Activated CD4-positive, alpha-beta memory T cell treated with anti-CD3 and anti-CD28 coated beads for 36 hours (primary cell): ENCODE data around the gene FGGY. TPM values are rescaled to one million over a fixed set of nuclear protein-coding genes. Genes with fewer than 3 reads are reported as not detected.

Experiments
- CTCF ChIA-PET: fragments of 350-600 bp; sonication (Branson Sonifier 250); formaldehyde crosslinking; loops from one replicate; lab custom pipeline; 2021; ENCODE audit warnings: antibody characterized with exemption, inconsistent platforms; lab: Charles Lee
- POLR2A ChIA-PET: fragments of 350-600 bp; sonication (Branson Sonifier 250); formaldehyde crosslinking; loops from one replicate; lab custom pipeline; 2021; ENCODE audit warnings: antibody characterized with exemption; lab: Charles Lee
- DNase-seq: peaks from one replicate; pipeline ENCODE4 v3.0.0-alpha.2; 2020
- H3K27ac Mint-ChIP-seq: one replicate; pipeline ENCODE4 v1.8.0; 2021; ENCODE audit warnings: mixed read lengths
- H3K27me3 Mint-ChIP-seq: one replicate; pipeline ENCODE4 v1.8.0; 2021; ENCODE audit warnings: mixed read lengths
- H3K36me3 Mint-ChIP-seq: one replicate; pipeline ENCODE4 v1.8.0; 2021; ENCODE audit warnings: mixed read lengths
- H3K4me1 Mint-ChIP-seq: one replicate; pipeline ENCODE4 v1.8.0; 2021; ENCODE audit warnings: low read depth, mixed read lengths
- H3K4me3 Mint-ChIP-seq: one replicate; pipeline ENCODE4 v1.8.0; 2021; ENCODE audit warnings: mild to moderate bottlenecking, mixed read lengths
- H3K9me3 Mint-ChIP-seq: one replicate; pipeline ENCODE4 v1.8.0; 2021; ENCODE audit warnings: mixed read lengths
- intact Hi-C: fragments of 100-400 bp; cut with micrococcal nuclease; formaldehyde crosslinking; loops from one replicate; pipeline ENCODE4 v1.15.1; 2023
- total RNA-seq, 2 experiments: library from RNA; stranded (reverse); gene quantifications; one replicate each; pipeline ENCODE4 v1.2.3, GENCODE V29; 2021

FGGY gene
- total RNA-seq, 2 experiments from 2014 or later, result 10.2 TPM

DNA sequence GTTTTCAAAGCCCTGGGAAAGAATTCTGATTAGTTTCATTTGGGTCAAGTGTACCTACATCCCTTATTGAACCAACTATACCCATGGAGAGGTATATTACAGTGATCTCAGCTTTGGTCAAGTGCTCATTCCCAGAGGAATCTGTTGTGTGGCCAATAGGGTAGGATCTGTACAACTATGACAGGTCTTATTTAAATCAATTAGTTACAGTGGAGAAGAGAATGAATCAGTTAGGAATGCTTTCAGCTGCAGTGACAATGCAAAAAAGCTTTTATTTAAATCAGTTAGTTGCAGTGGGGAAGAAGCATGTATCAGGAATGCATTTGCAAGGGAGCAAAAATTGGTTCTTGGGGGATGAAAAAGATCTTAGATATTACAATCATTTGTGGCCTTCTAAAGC lies 119.0 kb downstream of the FGGY start:
- DNase-seq, result no peak
- no peaks in the 10 kb centered on the region for H3K27me3 Mint-ChIP-seq
- no peaks in the 10 kb centered on the region for H3K36me3 Mint-ChIP-seq
- ChIA-PET POLR2A (no interaction called here), CTCF (interaction anchor here (0.8 kb wide), 1 partner anchor 344 kb away, joined by 3 read pairs; no protein-coding TSS in a partner anchor)
- no peaks in the 10 kb centered on the region for H3K9me3 Mint-ChIP-seq
- H3K4me1 Mint-ChIP-seq, result no peaks in the 10 kb centered on the region
- H3K4me3 Mint-ChIP-seq, result no peak overlapping the region
- intact Hi-C loops, result no loop called here
- H3K27ac Mint-ChIP-seq, result no peak overlapping the region

- DNase-seq, result no peak
- ChIA-PET CTCF (no interaction called here), POLR2A (no interaction called here)
- H3K4me1 Mint-ChIP-seq, result no peaks in the 10 kb centered on the region
- H3K27me3 Mint-ChIP-seq, result no peaks in the 10 kb centered on the region
- H3K4me3 Mint-ChIP-seq, result no peak overlapping the region
- H3K27ac Mint-ChIP-seq, result no peak overlapping the region
- intact Hi-C loops, result no loop called here
- no peaks in the 10 kb centered on the region for H3K36me3 Mint-ChIP-seq
- H3K9me3 Mint-ChIP-seq, result no peaks in the 10 kb centered on the region
Observed at GRCh38 chr1:59417406-59417805, 120.5 kb downstream of the FGGY start.

GRCh38 chr1:59418363-59419144 lies 121.7 kb downstream of the FGGY start:
- no peaks in the 10 kb centered on the region for H3K4me1 Mint-ChIP-seq
- CTCF ChIA-PET, result no interaction called here
- intact Hi-C loops, result no loop called here
- POLR2A ChIA-PET, result no interaction called here
- H3K27ac Mint-ChIP-seq, result no peak overlapping the region
- no peaks in the 10 kb centered on the region for H3K36me3 Mint-ChIP-seq
- no peak overlapping the region for H3K4me3 Mint-ChIP-seq
- DNase-seq, result no peak
- no peaks in the 10 kb centered on the region for H3K27me3 Mint-ChIP-seq
- no peaks in the 10 kb centered on the region for H3K9me3 Mint-ChIP-seq

DNA sequence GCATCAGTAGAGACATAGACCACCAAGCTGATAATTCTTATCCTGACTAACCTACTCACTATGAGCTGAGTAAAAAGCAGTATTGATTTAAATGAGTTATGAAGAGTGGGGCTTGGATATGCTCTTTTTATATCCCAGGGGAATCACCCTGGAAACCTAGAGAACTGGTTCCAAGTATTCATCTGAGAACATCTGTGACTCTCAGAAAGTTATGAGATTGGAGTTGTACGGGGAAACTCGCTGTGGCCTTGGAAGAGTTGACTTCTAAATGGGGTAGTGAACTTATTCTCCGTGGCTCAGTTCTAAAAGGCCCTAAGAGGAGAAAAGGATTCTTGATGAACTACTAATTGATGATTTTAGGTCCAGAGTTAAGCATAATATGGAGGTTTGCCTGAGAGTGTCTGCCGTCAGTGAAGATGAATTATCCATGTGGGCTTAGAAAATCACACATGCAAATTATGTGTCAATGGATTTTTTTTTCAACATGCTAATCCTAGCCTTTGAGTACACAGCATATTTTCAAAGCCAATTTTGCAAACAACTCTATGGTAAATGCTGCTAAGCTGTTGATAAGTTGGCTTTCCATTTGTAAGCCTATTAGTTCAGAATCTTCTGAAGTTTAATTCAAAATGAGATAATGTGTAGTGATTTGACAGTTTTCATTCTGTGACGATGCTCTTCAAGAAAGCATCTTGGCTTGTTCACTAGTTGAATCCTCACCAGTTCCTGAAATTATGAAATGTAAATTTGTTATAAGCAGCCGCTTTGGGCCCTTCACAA lies 122.7 kb downstream of the FGGY start:
- Mint-ChIP-seq H3K4me3 (no peak overlapping the region), H3K27ac (no peak overlapping the region), H3K9me3 (no peaks in the 10 kb centered on the region), H3K4me1 (no peaks in the 10 kb centered on the region), H3K36me3 (no peaks in the 10 kb centered on the region), H3K27me3 (no peaks in the 10 kb centered on the region)
- ChIA-PET CTCF (no interaction called here), POLR2A (no interaction called here)
- DNase-seq, result no peak
- intact Hi-C loops, result no loop called here

GRCh38 chr1:59421232-59421920 lies 124.5 kb downstream of the FGGY start:
- no peaks in the 10 kb centered on the region for H3K9me3 Mint-ChIP-seq
- POLR2A ChIA-PET, result no interaction called here
- no peaks in the 10 kb centered on the region for H3K36me3 Mint-ChIP-seq
- intact Hi-C loops, result no loop called here
- CTCF ChIA-PET, result no interaction called here
- H3K4me3 Mint-ChIP-seq, result no peak overlapping the region
- no peak for DNase-seq
- no peak overlapping the region for H3K27ac Mint-ChIP-seq
- H3K27me3 Mint-ChIP-seq, result no peaks in the 10 kb centered on the region
- H3K4me1 Mint-ChIP-seq, result no peaks in the 10 kb centered on the region

- no peaks in the 10 kb centered on the region for H3K27me3 Mint-ChIP-seq
- H3K36me3 Mint-ChIP-seq, result no peaks in the 10 kb centered on the region
- no peak overlapping the region for H3K27ac Mint-ChIP-seq
- H3K9me3 Mint-ChIP-seq, result no peaks in the 10 kb centered on the region
- no peak overlapping the region for H3K4me3 Mint-ChIP-seq
- intact Hi-C loops, result no loop called here
- ChIA-PET CTCF (no interaction called here), POLR2A (no interaction called here)
- no peaks in the 10 kb centered on the region for H3K4me1 Mint-ChIP-seq
- no peak for DNase-seq
Observed at GRCh38 chr1:59422921-59423575, 126.2 kb downstream of the FGGY start.

DNA sequence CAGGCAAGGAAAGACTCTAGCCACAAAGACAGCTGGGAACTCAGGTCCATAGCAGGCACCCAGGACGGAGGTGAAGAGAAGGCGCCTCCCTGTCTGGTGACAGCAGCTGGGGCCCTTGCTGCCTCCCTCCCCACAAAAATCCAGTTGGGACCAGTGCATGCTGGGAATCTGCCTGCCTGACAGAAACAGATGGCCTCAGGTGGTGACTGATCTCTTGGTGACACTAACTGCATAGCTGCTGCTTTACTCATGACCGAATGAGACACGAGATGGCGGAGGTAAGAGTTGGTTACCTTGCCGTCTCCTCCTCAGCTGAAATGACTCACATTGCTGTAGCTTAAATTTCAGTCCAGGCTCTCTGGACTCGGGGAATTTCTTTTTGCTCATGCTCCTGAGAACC lies 130.3 kb downstream of the FGGY start:
- H3K36me3 Mint-ChIP-seq, result no peaks in the 10 kb centered on the region
- H3K9me3 Mint-ChIP-seq, result no peaks in the 10 kb centered on the region
- intact Hi-C loops, result no loop called here
- no peak overlapping the region for H3K27ac Mint-ChIP-seq
- peaks cover 9% of the 10 kb centered on the region for H3K4me1 Mint-ChIP-seq
- H3K4me3 Mint-ChIP-seq, result no peak overlapping the region
- CTCF ChIA-PET, result interaction anchor here (0.5 kb wide), 1 partner anchor 214 kb away, joined by 4 read pairs; no protein-coding TSS in a partner anchor
- POLR2A ChIA-PET, result no interaction called here
- DNase-seq, result no peak
- H3K27me3 Mint-ChIP-seq, result no peaks in the 10 kb centered on the region

DNA sequence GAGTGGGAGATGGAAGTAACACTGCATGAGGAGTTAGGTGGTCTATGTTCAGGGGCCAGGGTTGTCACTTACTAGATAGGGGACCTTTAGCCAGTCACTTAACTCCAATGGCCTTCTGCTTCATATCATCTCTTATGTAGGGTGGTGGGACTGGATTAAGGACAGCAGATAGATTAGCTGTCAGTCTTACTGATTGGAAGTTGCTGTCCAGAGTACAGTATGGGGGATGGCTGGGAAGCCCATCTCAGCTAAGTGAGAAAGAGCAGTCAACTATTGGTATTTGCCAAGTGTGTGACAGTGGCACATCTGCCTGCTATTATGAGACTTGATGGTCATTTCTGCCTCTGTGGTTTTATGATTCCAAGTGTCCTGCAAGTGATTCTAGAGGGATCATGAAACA lies 130.9 kb downstream of the FGGY start:
- H3K4me3 Mint-ChIP-seq, result no peak overlapping the region
- no peaks in the 10 kb centered on the region for H3K36me3 Mint-ChIP-seq
- ChIA-PET CTCF (no interaction called here), POLR2A (no interaction called here)
- no peak for DNase-seq
- peaks cover 15% of the 10 kb centered on the region for H3K4me1 Mint-ChIP-seq
- intact Hi-C loops, result no loop called here
- no peak overlapping the region for H3K27ac Mint-ChIP-seq
- H3K27me3 Mint-ChIP-seq, result no peaks in the 10 kb centered on the region
- no peaks in the 10 kb centered on the region for H3K9me3 Mint-ChIP-seq

GRCh38 chr1:59428828-59429227 lies 131.9 kb downstream of the FGGY start:
- Mint-ChIP-seq H3K27me3 (no peaks in the 10 kb centered on the region), H3K36me3 (no peaks in the 10 kb centered on the region)

GRCh38 chr1:59429656-59430055 lies 132.8 kb downstream of the FGGY start:
- no peak overlapping the region for H3K4me3 Mint-ChIP-seq
- no peak overlapping the region for H3K27ac Mint-ChIP-seq
- no peaks in the 10 kb centered on the region for H3K9me3 Mint-ChIP-seq
- POLR2A ChIA-PET, result interaction anchor here (0.6 kb wide), 1 partner anchor 132 kb away, joined by 3 read pairs; no protein-coding TSS in a partner anchor
- no peaks in the 10 kb centered on the region for H3K36me3 Mint-ChIP-seq
- no peaks in the 10 kb centered on the region for H3K27me3 Mint-ChIP-seq
- intact Hi-C loops, result loop anchor here (5.0 to 10.0 kb wide), 3 partner anchors 385 to 647 kb away; partner anchors contain the start of gene JUN
- CTCF ChIA-PET, result no interaction called here
- no peak for DNase-seq
- peaks cover 27% of the 10 kb centered on the region for H3K4me1 Mint-ChIP-seq

More at GRCh38 chr1:59428828-59429227, 131.9 kb downstream of the FGGY start:
- ChIA-PET CTCF (no interaction called here), POLR2A (no interaction called here)
- Mint-ChIP-seq H3K27ac (no peak overlapping the region), H3K4me1 (peaks cover 25% of the 10 kb centered on the region), H3K4me3 (no peak overlapping the region), H3K9me3 (no peaks in the 10 kb centered on the region)
- intact Hi-C loops, result no loop called here
- no peak for DNase-seq

GRCh38 chr1:59431566-59432294 lies 134.8 kb downstream of the FGGY start:
- CTCF ChIA-PET, result no interaction called here
- peak overlapping the region; percentile 1 for H3K27ac Mint-ChIP-seq

More at GRCh38 chr1:59431566-59432294, 134.8 kb downstream of the FGGY start:
- Mint-ChIP-seq H3K4me1 (peaks cover 27% of the 10 kb centered on the region), H3K9me3 (no peaks in the 10 kb centered on the region), H3K4me3 (no peak overlapping the region), H3K27me3 (no peaks in the 10 kb centered on the region), H3K36me3 (no peaks in the 10 kb centered on the region)
- intact Hi-C loops, result loop anchor here (1.0 to 10.0 kb wide), 8 partner anchors 46 to 1887 kb away; partner anchors contain the start of gene JUN
- no peak for DNase-seq
- POLR2A ChIA-PET, result no interaction called here
